T follicular helper cell (primary cell): ENCODE data around the gene FAM13A.

Experiments used
- DNase-seq: peaks from one replicate; pipeline ENCODE4 v3.0.0-alpha.2; 2020; ENCODE audit warnings: low read depth

Gene FAM13A

GRCh38 chr4:88812420-88812819, 244.6 kb downstream of the FAM13A start:
- DNase-seq: no peak

GRCh38 chr4:88811904-88812303, 245.1 kb downstream of the FAM13A start:
- DNase-seq: no peak

- no peak for DNase-seq
Measured at GRCh38 chr4:88810325-88810724, 246.7 kb downstream of the FAM13A start.

- no peak for DNase-seq
Measured at GRCh38 chr4:88809576-88810219, 247.3 kb downstream of the FAM13A start.

GRCh38 chr4:88809101-88809500, 247.9 kb downstream of the FAM13A start:
- no peak for DNase-seq

- DNase-seq: no peak
Measured at GRCh38 chr4:88807499-88807898, 249.5 kb downstream of the FAM13A start.

- DNase-seq: no peak
Measured at GRCh38 chr4:88804234-88804633, 252.8 kb downstream of the FAM13A start.

GRCh38 chr4:88803600-88804096, 253.3 kb downstream of the FAM13A start:
- DNase-seq: no peak

GRCh38 chr4:88802585-88803286, 254.2 kb downstream of the FAM13A start:
- DNase-seq: no peak

- no peak for DNase-seq
Measured at GRCh38 chr4:88802138-88802537, 254.8 kb downstream of the FAM13A start.

- no peak for DNase-seq
Measured at GRCh38 chr4:88799900-88800299, 257.1 kb downstream of the FAM13A start.

GRCh38 chr4:88797725-88798124, 259.3 kb downstream of the FAM13A start:
- no peak for DNase-seq

GRCh38 chr4:88796545-88796944, 260.4 kb downstream of the FAM13A start:
- DNase-seq: no peak

- no peak for DNase-seq
Measured at GRCh38 chr4:88794952-88795351, 262.0 kb downstream of the FAM13A start.

- no peak for DNase-seq
Measured at GRCh38 chr4:88794087-88794690, 262.8 kb downstream of the FAM13A start.

- no peak for DNase-seq
Measured at GRCh38 chr4:88793475-88793874, 263.5 kb downstream of the FAM13A start.

GRCh38 chr4:88792821-88793220, 264.2 kb downstream of the FAM13A start:
- no peak for DNase-seq

GRCh38 chr4:88792268-88792781, 264.7 kb downstream of the FAM13A start:
- no peak for DNase-seq

- no peak for DNase-seq
Measured at GRCh38 chr4:88791274-88791673, 265.7 kb downstream of the FAM13A start.

GRCh38 chr4:88788895-88789294, 268.1 kb downstream of the FAM13A start:
- DNase-seq: no peak

- no peak for DNase-seq
Measured at GRCh38 chr4:88788424-88788823, 268.6 kb downstream of the FAM13A start.

- no peak for DNase-seq
Measured at GRCh38 chr4:88786011-88786410, 271.0 kb downstream of the FAM13A start.

- no peak for DNase-seq
Measured at GRCh38 chr4:88780389-88780788, 276.6 kb downstream of the FAM13A start.
